OCI-LY1 (cell line): Measurements from ENCODE around the gene RPL22.

Source experiments
- H2AFZ ChIP-seq: fragments of 200-600 bp; sonication (generic), shearing (Covaris generic); 2 replicates; pipeline ENCODE4 v1.6.0; 2014; ENCODE audit warnings: antibody characterized with exemption, mild to moderate bottlenecking, low read length
- H3F3A ChIP-seq: fragments of 200-600 bp; sonication (generic), shearing (Covaris generic); 2 replicates; pipeline ENCODE4 v1.6.0; 2014; ENCODE audit warnings: mild to moderate bottlenecking, antibody characterized with exemption, low read length, moderate library complexity; ENCODE audit not compliant: insufficient read depth
- H3K27ac ChIP-seq: fragments of 200-600 bp; sonication (generic); 2 replicates; pipeline ENCODE4 v1.5.1; 2014; ENCODE audit warnings: low read length, mixed run types, mild to moderate bottlenecking, low read depth; ENCODE audit not compliant: poor library complexity, severe bottlenecking
- H3K27me3 ChIP-seq: fragments of 200-600 bp; sonication (generic); 2 replicates; pipeline ENCODE4 v1.6.0; 2014; ENCODE audit warnings: antibody characterized with exemption, mild to moderate bottlenecking, low read length, moderate library complexity; ENCODE audit not compliant: insufficient read depth
- H3K36me3 ChIP-seq: fragments of 200-600 bp; sonication (generic); 2 replicates; pipeline ENCODE4 v1.6.1; 2014; ENCODE audit warnings: mild to moderate bottlenecking, antibody characterized with exemption, low read length, moderate library complexity, mixed read lengths; ENCODE audit not compliant: insufficient read depth
- H3K4me1 ChIP-seq: fragments of 200-600 bp; sonication (generic); 2 replicates; pipeline ENCODE4 v1.5.1; 2014; ENCODE audit warnings: mild to moderate bottlenecking, low read length, moderate library complexity; ENCODE audit not compliant: insufficient read depth, severe bottlenecking
- H3K4me2 ChIP-seq: fragments of 200-600 bp; sonication (generic), shearing (Covaris generic); 2 replicates; pipeline ENCODE4 v1.6.1; 2014; ENCODE audit warnings: low read length
- H3K4me3 ChIP-seq: fragments of 200-600 bp; sonication (generic); 2 replicates; pipeline ENCODE4 v1.5.1; 2014; ENCODE audit warnings: low read length, low read depth, mild to moderate bottlenecking, mixed read lengths; ENCODE audit not compliant: poor library complexity, severe bottlenecking
- H3K79me2 ChIP-seq: fragments of 200-600 bp; shearing (Covaris generic); 2 replicates; pipeline ENCODE4 v1.6.1; 2016; ENCODE audit warnings: mixed run types, low read length, mixed read lengths; ENCODE audit not compliant: insufficient read depth
- H3K9ac ChIP-seq: fragments of 200-600 bp; sonication (generic), shearing (Covaris generic); 2 replicates; pipeline ENCODE4 v1.6.1; 2014; ENCODE audit warnings: mild to moderate bottlenecking, low read length, mixed read lengths
- H3K9me2 ChIP-seq: fragments of 200-600 bp; sonication (generic), shearing (Covaris generic); 2 replicates; pipeline ENCODE4 v1.6.1; 2014; ENCODE audit warnings: low read depth, mild to moderate bottlenecking, low read length, mixed read lengths
- H3K9me3 ChIP-seq: fragments of 200-600 bp; shearing (Covaris generic); 2 replicates; pipeline ENCODE4 v1.6.1; 2014; ENCODE audit warnings: low read length, mixed read lengths
- H4K20me1 ChIP-seq: fragments of 200-600 bp; sonication (generic), shearing (Covaris generic); 2 replicates; pipeline ENCODE4 v1.6.0; 2016; ENCODE audit warnings: mild to moderate bottlenecking, low read length; ENCODE audit not compliant: insufficient read depth
- CTCF ChIP-seq: fragments of 200-600 bp; sonication (generic), shearing (Covaris generic); IDR thresholded peaks from 2 replicates; pipeline ENCODE4 v1.5.1; 2017; ENCODE audit warnings: mild to moderate bottlenecking, antibody characterized with exemption, low read length, moderate library complexity, mixed read lengths
- EZH2 ChIP-seq: fragments of 200-600 bp; sonication (generic), shearing (Covaris generic); IDR thresholded peaks from 2 replicates; pipeline ENCODE4 v1.8.0; 2017; ENCODE audit warnings: borderline replicate concordance, mixed run types, mild to moderate bottlenecking, antibody characterized with exemption, low read length, moderate library complexity, mixed read lengths

RPL22 gene

GRCh38 chr1:6167391-6168303, 31.7 kb downstream of the RPL22 start:
- Histone ChIP-seq H3K36me3 (no peaks in the 10 kb centered on the region), H3K9me2 (no peaks in the 10 kb centered on the region), H4K20me1 (no peaks in the 10 kb centered on the region), H3K27ac (no peak overlapping the region), H3K4me1 (no peaks in the 10 kb centered on the region), H3K27me3 (peaks cover 19% of the 10 kb centered on the region), H2AFZ (no peak overlapping the region), H3K9me3 (no peaks in the 10 kb centered on the region), H3K79me2 (no peaks in the 10 kb centered on the region), H3K4me2 (no peak overlapping the region), H3K9ac (no peak overlapping the region), H3F3A (no peaks in the 10 kb centered on the region), H3K4me3 (no peak overlapping the region)
- TF ChIP-seq CTCF (no peak), EZH2 (no peak)

DNA sequence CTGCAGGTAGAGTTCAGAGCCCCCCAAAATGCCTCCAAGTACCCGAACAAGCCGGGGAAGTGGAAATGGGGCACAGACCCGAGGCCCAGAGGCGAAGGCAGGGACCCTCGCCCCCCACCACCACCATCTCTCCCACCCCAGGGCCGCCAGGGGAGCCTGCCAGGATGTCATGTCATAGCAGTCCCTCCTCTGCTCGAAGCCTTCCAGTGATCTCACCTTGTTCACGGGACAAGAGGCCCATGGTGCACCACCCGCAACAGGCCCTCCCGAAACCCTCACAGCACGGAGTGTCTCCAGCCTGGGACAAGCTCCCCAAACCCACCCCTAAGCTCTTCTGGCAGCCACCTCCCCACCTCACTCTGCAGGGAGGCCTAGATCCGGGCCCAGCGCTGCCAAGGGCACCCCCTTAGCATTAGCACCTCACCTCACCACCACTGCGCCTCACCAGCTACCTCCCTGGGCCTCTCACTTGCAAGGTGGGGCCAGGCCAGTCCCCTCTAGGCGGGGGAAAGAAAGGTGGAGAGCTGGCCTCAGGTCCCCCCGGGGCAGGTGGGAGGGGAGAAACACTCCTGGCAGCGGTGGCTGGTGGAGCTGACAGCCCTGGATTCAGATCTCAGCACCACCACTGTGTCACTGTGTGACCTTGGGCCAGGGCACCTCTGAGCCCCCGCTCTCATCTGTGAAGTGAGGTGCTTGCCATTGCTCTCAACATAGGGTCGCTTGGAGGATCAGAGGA, 32.6 kb downstream of the RPL22 start:
- Histone ChIP-seq H3F3A (no peaks in the 10 kb centered on the region), H3K9ac (no peak overlapping the region), H3K4me2 (no peak overlapping the region), H3K4me1 (no peaks in the 10 kb centered on the region), H3K9me3 (no peaks in the 10 kb centered on the region), H3K79me2 (no peaks in the 10 kb centered on the region), H3K27ac (no peak overlapping the region), H3K9me2 (no peaks in the 10 kb centered on the region), H4K20me1 (no peaks in the 10 kb centered on the region), H2AFZ (no peak overlapping the region), H3K27me3 (peaks cover 19% of the 10 kb centered on the region), H3K36me3 (no peaks in the 10 kb centered on the region), H3K4me3 (no peak overlapping the region)
- TF ChIP-seq CTCF = no peak
- TF ChIP-seq EZH2 = no peak

DNA sequence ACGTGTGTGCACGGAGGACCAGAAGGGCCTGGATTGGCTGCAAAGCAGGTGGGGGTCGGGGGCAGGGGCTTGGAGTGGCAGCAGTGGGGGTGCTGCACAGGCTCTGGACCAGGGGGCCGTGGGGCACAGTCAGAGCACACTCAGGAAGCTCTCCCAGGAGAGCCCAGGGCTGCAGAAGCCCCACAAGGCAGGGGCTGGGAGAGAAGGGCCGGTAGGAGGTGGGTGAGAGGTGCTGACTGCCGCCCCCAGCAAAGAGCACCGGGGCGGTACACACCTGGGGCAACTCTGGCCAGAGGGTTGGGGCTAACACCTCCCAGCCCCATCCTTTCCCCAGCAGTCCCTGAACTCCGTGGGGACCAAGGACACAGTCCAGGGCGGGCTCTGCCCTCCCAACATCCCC, 33.2 kb downstream of the RPL22 start:
- no peak overlapping the region for H3K27ac ChIP-seq
- H3K9me2 ChIP-seq = no peaks in the 10 kb centered on the region
- no peaks in the 10 kb centered on the region for H3K9me3 ChIP-seq
- no peak overlapping the region for H3K4me3 ChIP-seq
- H3K9ac ChIP-seq = no peak overlapping the region
- no peaks in the 10 kb centered on the region for H3K79me2 ChIP-seq
- no peak overlapping the region for H3K4me2 ChIP-seq
- H3K36me3 ChIP-seq = no peaks in the 10 kb centered on the region
- no peaks in the 10 kb centered on the region for H4K20me1 ChIP-seq
- TF ChIP-seq EZH2 = no peak
- no peak for TF ChIP-seq CTCF
- H2AFZ ChIP-seq = no peak overlapping the region
- no peaks in the 10 kb centered on the region for H3F3A ChIP-seq
- H3K4me1 ChIP-seq = no peaks in the 10 kb centered on the region
- H3K27me3 ChIP-seq = peaks cover 23% of the 10 kb centered on the region
